Measurements from ENCODE around the gene VWA2. TPM values are rescaled to one million over a fixed set of nuclear protein-coding genes. Genes with fewer than 3 reads are reported as not detected.
A peak's percentile ranks its signal among the peaks of the same experiment; 100 is the strongest.

VWA2 gene
- total and polyA plus RNA-seq, 5 donors, result not detected

- H3K27ac ChIP-seq (ENCODE audit: low read length), result no peak overlapping the region
- H3K27me3 ChIP-seq (ENCODE audit: control insufficient read depth, insufficient read depth), result no peaks in the 10 kb centered on the region
- DNase-seq, result no peak
- no peak overlapping the region for H3K4me3 ChIP-seq (ENCODE audit: low read length)
- no peak for ATAC-seq
- H3K4me1 ChIP-seq (ENCODE audit: control insufficient read depth, insufficient read depth, low read length), result no peaks in the 10 kb centered on the region
- WGBS, result 91% methylated on average over 16 of the region's 16 CpGs
- intact Hi-C loops (cut with DNase I), result loop anchor here in 3 of 4 donors (5.0 to 10.0 kb wide), 5 partner anchors 125 to 485 kb away; no protein-coding TSS in a partner anchor
- H3K9me3 ChIP-seq (ENCODE audit: control insufficient read depth, low read length), result no peaks in the 10 kb centered on the region
Measured at GRCh38 chr10:114300036-114300645, 61.1 kb downstream of the VWA2 start.

DNA sequence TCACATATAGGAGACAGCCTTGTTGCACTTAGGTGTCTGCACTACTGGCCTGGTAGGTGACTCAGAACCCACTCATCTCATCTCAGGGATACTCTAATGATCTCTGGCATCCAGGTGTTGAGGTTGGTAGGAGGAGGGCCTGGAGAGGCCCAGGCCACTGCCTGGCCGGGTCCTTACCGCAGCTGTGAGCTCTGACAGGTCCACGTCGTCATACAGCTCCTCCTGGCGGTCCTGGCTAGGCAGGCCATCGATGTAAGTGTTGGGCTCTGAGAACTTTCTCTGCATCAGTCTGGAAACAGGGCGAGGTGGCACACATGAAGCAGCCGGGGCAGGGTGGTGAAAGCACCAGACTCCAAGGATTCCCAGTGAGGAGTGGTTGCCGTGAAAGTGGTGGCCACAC, 62.1 kb downstream of the VWA2 start:
- intact Hi-C loops (cut with DNase I), result loop anchor here in 3 of 4 donors (5.0 to 10.0 kb wide), 5 partner anchors 124 to 484 kb away; no protein-coding TSS in a partner anchor
- H3K4me3 ChIP-seq (ENCODE audit: low read length), result no peak overlapping the region
- H3K9me3 ChIP-seq (ENCODE audit: control insufficient read depth, low read length), result no peaks in the 10 kb centered on the region
- H3K4me1 ChIP-seq (ENCODE audit: control insufficient read depth, insufficient read depth, low read length), result no peaks in the 10 kb centered on the region
- 93% methylated on average over 9 of the region's 9 CpGs for WGBS
- no peaks in the 10 kb centered on the region for H3K27me3 ChIP-seq (ENCODE audit: control insufficient read depth, insufficient read depth)
- no peak overlapping the region for H3K27ac ChIP-seq (ENCODE audit: low read length)
- DNase-seq, result no peak
- no peak for ATAC-seq

DNA sequence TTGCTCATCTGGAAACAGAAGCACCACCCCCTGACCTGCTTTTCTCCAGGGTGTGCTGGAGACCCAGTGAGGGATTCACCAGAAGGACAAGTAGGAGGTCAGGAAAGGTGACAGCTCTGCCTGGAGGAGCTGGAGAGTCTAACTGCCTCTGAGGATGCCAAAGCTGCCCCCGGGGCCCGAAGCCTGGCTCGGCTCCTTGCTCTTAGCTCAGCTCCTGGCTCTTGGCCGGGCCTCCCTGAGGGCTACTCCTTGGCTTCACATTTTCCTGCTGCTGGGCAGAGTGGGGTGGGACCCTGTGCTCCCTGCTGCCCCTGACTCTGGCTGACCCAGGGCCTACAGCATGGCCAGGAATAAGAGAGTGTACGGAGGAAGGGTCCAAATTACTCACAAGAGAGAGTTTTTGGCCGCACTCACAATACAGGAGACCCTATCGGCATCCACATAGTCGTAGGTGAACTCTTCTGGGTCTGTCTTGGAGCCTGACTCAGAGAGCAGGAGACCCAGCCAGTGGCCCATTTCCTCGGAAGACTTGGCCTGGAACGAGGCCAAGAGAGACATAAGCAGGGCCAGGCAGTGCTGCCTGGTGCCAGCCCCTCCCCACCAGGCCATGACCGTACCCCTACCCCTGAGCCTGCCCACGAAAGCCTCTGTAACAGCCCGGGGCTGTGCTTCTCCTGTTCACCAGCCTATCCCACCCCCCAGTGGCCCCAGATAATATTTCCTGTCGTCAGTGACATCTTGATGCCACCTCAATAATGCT, 63.1 kb downstream of the VWA2 start:
- no peaks in the 10 kb centered on the region for H3K4me1 ChIP-seq (ENCODE audit: control insufficient read depth, insufficient read depth, low read length)
- no peaks in the 10 kb centered on the region for H3K27me3 ChIP-seq (ENCODE audit: control insufficient read depth, insufficient read depth)
- peak; percentile 58 to 87 (median 80) for DNase-seq
- intact Hi-C loops (cut with DNase I), result loop anchor here in 3 of 4 donors (5.0 to 10.0 kb wide), 5 partner anchors 123 to 483 kb away; no protein-coding TSS in a partner anchor
- no peak overlapping the region for H3K4me3 ChIP-seq (ENCODE audit: low read length)
- H3K27ac ChIP-seq (ENCODE audit: low read length), result no peak overlapping the region
- 47% methylated on average over 14 of the region's 14 CpGs for WGBS
- ATAC-seq, result peak in 1 of 2 donors; percentile 42
- H3K9me3 ChIP-seq (ENCODE audit: control insufficient read depth, low read length), result no peaks in the 10 kb centered on the region

DNA sequence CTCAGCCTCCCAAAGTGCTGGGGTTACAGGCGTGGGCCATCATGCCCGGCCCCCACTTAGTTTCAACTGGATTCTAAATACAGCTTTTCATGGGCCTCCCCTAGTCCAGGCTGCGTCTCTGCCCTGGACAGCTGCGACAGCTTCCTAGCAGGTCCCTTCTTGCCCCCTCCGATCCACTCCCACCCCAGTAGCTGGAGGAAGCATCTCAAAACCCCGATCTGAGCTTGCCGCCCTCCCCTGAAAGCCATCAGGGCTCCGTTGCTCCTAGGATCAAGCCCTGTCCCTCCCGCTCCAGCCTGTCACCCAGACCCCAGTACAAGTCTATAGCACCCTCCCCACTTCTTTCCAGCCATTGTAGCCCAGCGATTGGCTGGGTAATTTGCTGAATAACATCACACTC, 64.5 kb downstream of the VWA2 start:
- H3K27ac ChIP-seq (ENCODE audit: low read length), result no peak overlapping the region

GRCh38 chr10:114304017-114304570, 65.0 kb downstream of the VWA2 start:
- peak overlapping the region; percentile 7 for H3K4me3 ChIP-seq (ENCODE audit: low read length)
- H3K27me3 ChIP-seq (ENCODE audit: control insufficient read depth, insufficient read depth), result no peaks in the 10 kb centered on the region
- H3K27ac ChIP-seq (ENCODE audit: low read length), result no peak overlapping the region
- H3K4me1 ChIP-seq (ENCODE audit: control insufficient read depth, insufficient read depth, low read length), result peaks cover 5% of the 10 kb centered on the region
- intact Hi-C loops (cut with DNase I), result loop anchor here in 3 of 4 donors (5.0 to 10.0 kb wide), 5 partner anchors 121 to 481 kb away; no protein-coding TSS in a partner anchor
- DNase-seq, result peak; percentile 81 to 91 (median 85)
- 2% methylated on average over 14 of the region's 14 CpGs for WGBS
- peak; percentile 81 to 84 for ATAC-seq
- no peaks in the 10 kb centered on the region for H3K9me3 ChIP-seq (ENCODE audit: control insufficient read depth, low read length)

More for the DNA sequence above, 64.5 kb downstream of the VWA2 start:
- DNase-seq (no peak), ATAC-seq (no peak)
- intact Hi-C loops (cut with DNase I), result loop anchor here in 3 of 4 donors (5.0 to 10.0 kb wide), 5 partner anchors 121 to 481 kb away; no protein-coding TSS in a partner anchor
- Histone ChIP-seq H3K4me1 (ENCODE audit: control insufficient read depth, insufficient read depth, low read length) (peaks cover 1% of the 10 kb centered on the region), H3K4me3 (ENCODE audit: low read length) (no peak overlapping the region), H3K9me3 (ENCODE audit: control insufficient read depth, low read length) (no peaks in the 10 kb centered on the region), H3K27me3 (ENCODE audit: control insufficient read depth, insufficient read depth) (no peaks in the 10 kb centered on the region)
- 73% methylated on average over 10 of the region's 10 CpGs for WGBS

DNA sequence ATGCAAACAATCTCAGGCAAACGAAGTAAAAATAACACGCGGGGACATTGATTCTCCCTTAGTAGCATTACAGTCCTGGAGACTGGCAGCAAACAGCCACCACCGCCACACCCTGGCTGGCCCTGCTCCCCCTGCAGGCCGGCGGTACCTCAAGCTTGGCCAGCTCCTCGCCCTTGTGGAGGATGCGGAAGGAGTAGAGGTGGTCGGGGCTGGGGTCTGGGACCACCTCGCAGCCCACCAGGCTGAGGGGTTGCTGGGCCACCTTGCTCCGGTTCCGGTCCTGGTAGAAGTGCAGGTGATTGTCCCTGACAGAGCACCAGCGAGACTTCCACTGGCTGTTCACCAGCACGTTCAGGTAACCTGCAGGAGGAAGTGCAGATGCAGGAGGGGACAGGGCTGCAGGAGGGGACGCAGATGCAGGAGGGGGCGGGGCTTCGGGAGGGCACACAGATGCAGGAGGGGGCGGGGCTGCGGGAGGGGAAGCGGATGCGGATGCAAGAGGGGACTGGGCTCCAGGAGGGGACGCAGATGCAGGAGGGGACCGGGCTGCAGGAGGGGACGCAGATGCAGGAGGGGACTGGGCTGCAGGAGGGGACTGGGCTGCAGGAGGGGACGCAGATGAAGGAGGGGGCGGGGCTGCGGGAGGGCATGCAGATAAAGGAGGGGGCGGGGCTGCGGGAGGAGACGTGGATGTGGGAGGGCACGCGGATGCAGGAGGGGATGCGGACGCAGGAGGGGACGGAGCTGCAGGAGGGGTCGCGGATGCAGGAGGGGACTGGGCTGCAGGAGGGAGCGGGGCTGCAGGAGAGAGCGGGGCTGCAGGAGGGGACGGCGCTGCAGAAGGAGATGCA, 65.7 kb downstream of the VWA2 start:
- H3K27me3 ChIP-seq (ENCODE audit: control insufficient read depth, insufficient read depth), result no peaks in the 10 kb centered on the region
- ATAC-seq (peak; percentile 64 to 75), DNase-seq (peak; percentile 48 to 80 (median 75))
- peak overlapping the region; percentile 7 for H3K4me3 ChIP-seq (ENCODE audit: low read length)
- H3K9me3 ChIP-seq (ENCODE audit: control insufficient read depth, low read length), result no peaks in the 10 kb centered on the region
- H3K27ac ChIP-seq (ENCODE audit: low read length), result no peak overlapping the region
- intact Hi-C loops (cut with DNase I), result loop anchor here in 3 of 4 donors (5.0 to 10.0 kb wide), 5 partner anchors 120 to 480 kb away; no protein-coding TSS in a partner anchor
- peaks cover 5% of the 10 kb centered on the region for H3K4me1 ChIP-seq (ENCODE audit: control insufficient read depth, insufficient read depth, low read length)
- 17% methylated on average over 41 of the region's 41 CpGs for WGBS

- H3K9me3 ChIP-seq (ENCODE audit: control insufficient read depth, low read length), result no peaks in the 10 kb centered on the region
- no peak overlapping the region for H3K4me3 ChIP-seq (ENCODE audit: low read length)
- peaks cover 5% of the 10 kb centered on the region for H3K4me1 ChIP-seq (ENCODE audit: control insufficient read depth, insufficient read depth, low read length)
- intact Hi-C loops (cut with DNase I), result loop anchor here in 3 of 4 donors (10.0 kb wide), 3 partner anchors 119 to 479 kb away; no protein-coding TSS in a partner anchor
- WGBS, result 96% methylated on average over 18 of the region's 18 CpGs
- no peak overlapping the region for H3K27ac ChIP-seq (ENCODE audit: low read length)
- peak in 1 of 3 donors; percentile 70 for DNase-seq
- ATAC-seq, result no peak
- H3K27me3 ChIP-seq (ENCODE audit: control insufficient read depth, insufficient read depth), result no peaks in the 10 kb centered on the region
Measured at GRCh38 chr10:114305521-114305925, 66.5 kb downstream of the VWA2 start.

GRCh38 chr10:114306116-114306973, 67.3 kb downstream of the VWA2 start:
- intact Hi-C loops (cut with DNase I), result loop anchor here in 3 of 4 donors (10.0 kb wide), 3 partner anchors 118 to 478 kb away; no protein-coding TSS in a partner anchor
- Histone ChIP-seq H3K4me1 (ENCODE audit: control insufficient read depth, insufficient read depth, low read length) (peaks cover 5% of the 10 kb centered on the region), H3K4me3 (ENCODE audit: low read length) (no peak overlapping the region), H3K27me3 (ENCODE audit: control insufficient read depth, insufficient read depth) (no peaks in the 10 kb centered on the region), H3K9me3 (ENCODE audit: control insufficient read depth, low read length) (no peaks in the 10 kb centered on the region), H3K27ac (ENCODE audit: low read length) (no peak overlapping the region)
- WGBS, result 91% methylated on average over 18 of the region's 19 CpGs
- DNase-seq (no peak), ATAC-seq (no peak)

DNA sequence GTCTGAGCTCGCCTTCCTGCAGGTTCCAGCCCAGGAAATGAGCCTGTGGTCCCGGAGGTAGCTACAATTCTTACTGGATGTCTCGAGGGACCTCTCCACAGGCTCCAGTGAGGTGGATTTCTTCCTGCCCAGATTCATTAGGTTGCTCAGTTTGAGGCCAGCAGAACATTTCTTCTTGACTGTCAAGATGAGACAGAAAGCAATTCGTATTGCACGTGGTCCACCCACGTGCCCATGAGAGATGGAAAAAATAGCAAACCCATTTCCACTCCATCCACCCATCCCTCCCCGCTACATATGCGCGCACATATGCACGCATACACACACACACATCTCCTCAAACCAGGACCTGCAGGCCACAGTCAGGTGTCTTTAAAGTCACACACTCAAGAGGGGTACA, 68.7 kb downstream of the VWA2 start:
- Histone ChIP-seq H3K27ac (ENCODE audit: low read length) (no peak overlapping the region), H3K9me3 (ENCODE audit: control insufficient read depth, low read length) (no peaks in the 10 kb centered on the region), H3K27me3 (ENCODE audit: control insufficient read depth, insufficient read depth) (no peaks in the 10 kb centered on the region), H3K4me3 (ENCODE audit: low read length) (no peak overlapping the region), H3K4me1 (ENCODE audit: control insufficient read depth, insufficient read depth, low read length) (peaks cover 5% of the 10 kb centered on the region)
- DNase-seq, result no peak
- WGBS, result 75% methylated on average over 10 of the region's 10 CpGs
- intact Hi-C loops (cut with DNase I), result loop anchor here in 3 of 4 donors (10.0 kb wide), 3 partner anchors 117 to 477 kb away; no protein-coding TSS in a partner anchor
- ATAC-seq, result no peak

Data from right cardiac atrium (tissue), 5 donors.